Right hindlimb (tissue), 1 donor: ENCODE results near the gene ZNF410.

Experiments used
- DNase-seq: peaks from one replicate; pipeline ENCODE4 v3.0.0-alpha.2; 2018

ZNF410 gene

DNA sequence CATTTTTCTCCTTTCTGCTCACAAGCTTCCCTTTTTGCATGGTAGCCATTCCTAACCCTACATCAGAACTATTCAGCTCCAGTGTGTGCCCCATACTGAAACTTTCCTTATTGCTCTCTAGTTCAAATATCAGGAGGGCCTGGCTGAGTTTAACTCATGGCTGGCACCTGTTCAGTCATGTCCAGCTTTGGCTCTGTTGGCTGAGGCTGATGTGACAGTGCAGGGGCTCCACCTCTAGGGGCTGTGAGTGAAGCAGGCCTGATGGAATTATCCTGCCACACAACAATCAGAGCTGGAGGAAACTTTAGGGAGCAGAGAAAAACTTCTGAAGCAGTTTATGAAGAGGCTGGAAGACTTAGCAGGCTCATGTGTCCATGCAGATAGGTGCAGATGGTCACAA is 71.9 kb downstream of the ZNF410 start:
- peak; percentile 35 for DNase-seq

- DNase-seq = no peak
These were observed 74.5 kb downstream of the ZNF410 start for GRCh38 chr14:73961192-73961591.

DNA sequence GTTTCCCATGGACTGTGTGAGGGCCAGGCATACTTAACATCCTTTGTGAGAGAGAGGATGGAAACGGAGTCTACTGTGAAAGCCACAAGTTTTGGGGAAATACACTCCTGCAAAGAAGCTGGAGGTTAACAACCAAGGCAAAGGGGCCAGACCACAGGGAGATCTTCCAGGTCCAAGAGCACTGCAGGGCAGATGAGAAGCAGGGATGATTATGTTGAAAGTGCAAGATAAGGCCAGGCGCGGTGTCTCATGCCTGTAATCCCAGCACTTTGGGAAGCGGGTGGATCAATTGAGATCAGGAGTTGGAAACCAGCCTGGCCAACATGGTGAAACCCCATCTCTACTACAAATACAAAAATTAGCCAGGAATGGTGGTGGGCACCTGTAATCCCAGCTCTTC is 78.6 kb downstream of the ZNF410 start:
- no peak for DNase-seq

- DNase-seq = no peak
These were observed 82.2 kb downstream of the ZNF410 start for GRCh38 chr14:73968885-73969284.

- no peak for DNase-seq
These were observed 86.8 kb downstream of the ZNF410 start for GRCh38 chr14:73973497-73973896.

GRCh38 chr14:73976125-73976524 is 89.5 kb downstream of the ZNF410 start:
- DNase-seq = no peak

GRCh38 chr14:73977896-73978295 is 91.2 kb downstream of the ZNF410 start:
- DNase-seq = no peak
